Sigmoid colon (tissue), 7 donors: ENCODE data around the gene CRTC1. TPM values are rescaled to one million over a fixed set of nuclear protein-coding genes. Genes with fewer than 3 reads are reported as not detected.
A peak's percentile ranks its signal among the peaks of the same experiment; 100 is the strongest.

Experiments used
- DNase-seq: peaks from one replicate; pipeline ENCODE4 v3.0.0-alpha.2; 2019
- H3K27ac ChIP-seq, 4 donors: fragments of 200-600 bp; sonication (generic); one replicate each; pipeline ENCODE4 v1.5.1; 2016 to 2019; ENCODE audit warnings: mild to moderate bottlenecking in 1 of 4
- H3K27me3 ChIP-seq, 3 donors: fragments of 200-600 bp; sonication (generic); one replicate each; pipeline ENCODE4 v1.5.1; 2019; ENCODE audit warnings: mild to moderate bottlenecking in 1 of 3
- H3K36me3 ChIP-seq, 4 donors: fragments of 200-600 bp; sonication (generic); one replicate each; pipeline ENCODE4 v1.5.1; 2016 to 2019
- H3K4me1 ChIP-seq, 4 donors: fragments of 200-600 bp; sonication (generic); one replicate each; pipeline ENCODE4 v1.5.1; 2017 to 2019
- H3K4me3 ChIP-seq, 4 donors: fragments of 200-600 bp; sonication (generic); one replicate each; pipeline ENCODE4 v1.5.1; 2017 to 2019; ENCODE audit warnings: mild to moderate bottlenecking in 2 of 4, moderate library complexity in 1 of 4
- H3K9me3 ChIP-seq, 4 donors: fragments of 200-600 bp in 3 of 4; sonication (generic) in 3 of 4; one replicate each; pipeline versions ENCODE4 v1.5.1 to v1.6.1; 2013 to 2019
- EP300 ChIP-seq, 4 donors: sonication (generic); formaldehyde crosslinking; IDR thresholded peaks; one replicate each; pipeline ENCODE4 v1.6.1; 2017; ENCODE audit warnings: antibody characterized with exemption in 4 of 4
- POLR2A ChIP-seq, 2 donors: fragments of 450-650 bp; IDR thresholded peaks; one replicate each; pipeline ENCODE4 v1.6.1; 2016; ENCODE audit warnings: antibody characterized with exemption in 2 of 2, mild to moderate bottlenecking in 2 of 2, moderate library complexity in 2 of 2
- POLR2AphosphoS5 ChIP-seq, 4 donors: sonication (generic); formaldehyde crosslinking; IDR thresholded peaks; one replicate each; pipeline ENCODE4 v1.6.1; 2017; ENCODE audit warnings: antibody characterized with exemption in 4 of 4
- WGBS, 2 donors: extraction: QIAGEN DNeasy Blood & Tissue Kit; methylation state at CpG; one replicate each; pipeline ENCODE4 v1.1.7; 2013; 5-methylcytosine and 5-hydroxymethylcytosine counted together
- intact Hi-C: fragments of 100-400 bp; cut with DNase I; formaldehyde crosslinking; loops from one replicate; pipeline ENCODE4 v1.15.1; 2023
- polyA plus RNA-seq, 3 donors: library from polyadenylated mRNA; stranded (reverse); fragments of 200-250 nt; gene quantifications; one replicate each; pipeline ENCODE4 v1.2.3, GENCODE V29; 2013
- total RNA-seq, 4 donors: library from RNA; depleted of rRNA; stranded (reverse); fragments of >200 nt; gene quantifications; one replicate each; pipeline ENCODE4 v1.1.0, GENCODE V29; 2016
- TF ChIP-seq, protein P1 (sequence below), 4 experiments: fragments of 450-650 bp in 3 of 4; fragments of 200-600 bp in 1 of 4; IDR thresholded peaks; one replicate each; pipeline ENCODE4 v1.5.1; 2016 to 2019; ENCODE audit warnings: antibody characterized with exemption in 4 of 4, mild to moderate bottlenecking in 3 of 4, moderate library complexity in 2 of 4
- donor health status: healthy with polysubstance abuse.
- donor health status: Bipolar disorder and iron deficiency.
- donor health status: healthy.

Gene CRTC1
- total and polyA plus RNA-seq, 7 donors: 2.5 to 8.9 (median 3.6) TPM

DNA sequence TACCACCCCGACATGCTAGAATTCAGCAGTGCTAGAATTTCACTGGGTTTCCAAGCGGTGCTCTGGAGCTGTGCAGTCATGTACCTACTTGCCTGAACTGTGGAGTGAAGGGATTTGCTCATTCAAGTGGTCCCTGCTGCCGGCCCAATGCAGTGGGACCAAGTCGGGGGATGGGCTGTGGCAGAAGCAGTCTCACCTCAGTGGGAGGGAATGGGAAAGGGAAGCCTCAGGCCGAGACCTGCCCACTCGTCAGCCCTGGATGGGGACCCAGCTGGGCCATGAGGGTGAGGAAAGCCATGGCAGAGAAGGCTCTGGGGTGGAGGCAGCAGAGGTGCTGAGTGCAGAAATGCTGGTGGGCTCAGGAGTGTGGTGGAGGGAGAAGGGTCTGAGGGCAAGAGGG, 31.7 kb upstream of the CRTC1 start:
- H3K4me3 ChIP-seq: no peak overlapping the region
- H3K36me3 ChIP-seq: no peaks in the 10 kb centered on the region
- H3K27ac ChIP-seq: peak overlapping the region; percentile 81 to 89 (median 86)
- intact Hi-C loops: loop anchor here (10.0 kb wide), 1 partner anchor 187 kb away; no protein-coding TSS in a partner anchor
- WGBS, 2 donors: 92 to 93% methylated on average over 6 of the region's 6 CpGs
- TF ChIP-seq POLR2AphosphoS5 (IDR thresholded peaks at IDR 0.05) (no peak), POLR2A (IDR thresholded peaks at IDR 0.05) (no peak), EP300 (IDR thresholded peaks at IDR 0.05) (no peak)
- TF ChIP-seq, protein P1, sequence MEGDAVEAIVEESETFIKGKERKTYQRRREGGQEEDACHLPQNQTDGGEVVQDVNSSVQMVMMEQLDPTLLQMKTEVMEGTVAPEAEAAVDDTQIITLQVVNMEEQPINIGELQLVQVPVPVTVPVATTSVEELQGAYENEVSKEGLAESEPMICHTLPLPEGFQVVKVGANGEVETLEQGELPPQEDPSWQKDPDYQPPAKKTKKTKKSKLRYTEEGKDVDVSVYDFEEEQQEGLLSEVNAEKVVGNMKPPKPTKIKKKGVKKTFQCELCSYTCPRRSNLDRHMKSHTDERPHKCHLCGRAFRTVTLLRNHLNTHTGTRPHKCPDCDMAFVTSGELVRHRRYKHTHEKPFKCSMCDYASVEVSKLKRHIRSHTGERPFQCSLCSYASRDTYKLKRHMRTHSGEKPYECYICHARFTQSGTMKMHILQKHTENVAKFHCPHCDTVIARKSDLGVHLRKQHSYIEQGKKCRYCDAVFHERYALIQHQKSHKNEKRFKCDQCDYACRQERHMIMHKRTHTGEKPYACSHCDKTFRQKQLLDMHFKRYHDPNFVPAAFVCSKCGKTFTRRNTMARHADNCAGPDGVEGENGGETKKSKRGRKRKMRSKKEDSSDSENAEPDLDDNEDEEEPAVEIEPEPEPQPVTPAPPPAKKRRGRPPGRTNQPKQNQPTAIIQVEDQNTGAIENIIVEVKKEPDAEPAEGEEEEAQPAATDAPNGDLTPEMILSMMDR (IDR thresholded peaks at IDR 0.05): no peak
- peaks cover 0 to 43% (median 40%) of the 10 kb centered on the region in 4 donors for H3K4me1 ChIP-seq
- H3K27me3 ChIP-seq: no peaks in the 10 kb centered on the region
- DNase-seq: no peak
- H3K9me3 ChIP-seq: no peaks in the 10 kb centered on the region

DNA sequence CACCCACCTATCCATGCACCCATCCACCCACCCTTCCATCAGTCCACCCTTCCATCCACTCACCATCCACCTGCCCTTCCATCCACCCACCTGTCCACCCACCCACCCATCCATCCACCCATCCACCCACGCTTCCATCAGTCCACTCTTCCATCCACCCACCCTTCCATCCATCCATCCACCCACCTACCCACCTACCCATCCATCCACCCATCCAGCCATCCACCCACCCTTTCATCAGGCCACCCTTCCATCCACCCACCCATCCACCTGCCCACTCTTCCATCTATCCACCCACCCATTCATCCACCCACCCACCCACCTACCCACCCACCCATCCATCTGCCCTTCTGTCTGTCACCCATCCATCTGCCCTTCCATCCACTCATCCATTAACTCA, 29.6 kb upstream of the CRTC1 start:
- 92 to 96% methylated on average over 1 of the region's 1 CpG for WGBS, 2 donors
- no peak for DNase-seq
- Histone ChIP-seq H3K27ac (no peak overlapping the region), H3K27me3 (no peaks in the 10 kb centered on the region), H3K4me1 (peaks cover 0 to 52% (median 44%) of the 10 kb centered on the region in 4 donors), H3K4me3 (no peak overlapping the region), H3K36me3 (no peaks in the 10 kb centered on the region), H3K9me3 (no peaks in the 10 kb centered on the region)
- TF ChIP-seq POLR2A (IDR thresholded peaks at IDR 0.05) (no peak), POLR2AphosphoS5 (IDR thresholded peaks at IDR 0.05) (no peak), EP300 (IDR thresholded peaks at IDR 0.05) (no peak)
- TF ChIP-seq, protein P1 (IDR thresholded peaks at IDR 0.05): no peak
- intact Hi-C loops: loop anchor here (10.0 kb wide), 1 partner anchor 189 kb away; no protein-coding TSS in a partner anchor

DNA sequence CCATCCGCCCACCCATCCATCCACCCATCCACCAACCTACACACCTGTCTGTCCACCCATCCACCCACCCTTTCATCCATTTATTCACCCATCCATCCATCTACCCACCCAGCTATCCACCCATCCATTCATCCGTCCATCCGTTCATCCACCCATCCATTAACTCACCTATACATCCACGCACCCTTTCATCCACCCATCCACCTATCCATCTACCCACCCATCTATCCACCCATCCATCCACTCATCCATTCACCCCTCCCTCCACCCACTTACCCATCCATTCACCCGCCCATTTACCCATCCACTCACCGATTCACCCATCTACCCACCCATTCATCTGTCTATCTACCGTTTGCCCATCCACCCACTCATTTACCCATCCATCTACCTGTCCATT, 29.0 kb upstream of the CRTC1 start:
- Histone ChIP-seq H3K27me3 (no peaks in the 10 kb centered on the region), H3K9me3 (no peaks in the 10 kb centered on the region), H3K4me1 (peaks cover 0 to 51% (median 42%) of the 10 kb centered on the region in 4 donors), H3K27ac (no peak overlapping the region), H3K4me3 (no peak overlapping the region), H3K36me3 (no peaks in the 10 kb centered on the region)
- intact Hi-C loops: loop anchor here (10.0 kb wide), 1 partner anchor 190 kb away; no protein-coding TSS in a partner anchor
- 95 to 97% methylated on average over 7 of the region's 7 CpGs for WGBS, 2 donors
- DNase-seq: no peak
- no peak for TF ChIP-seq POLR2AphosphoS5 (IDR thresholded peaks at IDR 0.05)
- no peak for TF ChIP-seq POLR2A (IDR thresholded peaks at IDR 0.05)
- no peak for TF ChIP-seq EP300 (IDR thresholded peaks at IDR 0.05)
- TF ChIP-seq, protein P1 (IDR thresholded peaks at IDR 0.05): no peak

DNA sequence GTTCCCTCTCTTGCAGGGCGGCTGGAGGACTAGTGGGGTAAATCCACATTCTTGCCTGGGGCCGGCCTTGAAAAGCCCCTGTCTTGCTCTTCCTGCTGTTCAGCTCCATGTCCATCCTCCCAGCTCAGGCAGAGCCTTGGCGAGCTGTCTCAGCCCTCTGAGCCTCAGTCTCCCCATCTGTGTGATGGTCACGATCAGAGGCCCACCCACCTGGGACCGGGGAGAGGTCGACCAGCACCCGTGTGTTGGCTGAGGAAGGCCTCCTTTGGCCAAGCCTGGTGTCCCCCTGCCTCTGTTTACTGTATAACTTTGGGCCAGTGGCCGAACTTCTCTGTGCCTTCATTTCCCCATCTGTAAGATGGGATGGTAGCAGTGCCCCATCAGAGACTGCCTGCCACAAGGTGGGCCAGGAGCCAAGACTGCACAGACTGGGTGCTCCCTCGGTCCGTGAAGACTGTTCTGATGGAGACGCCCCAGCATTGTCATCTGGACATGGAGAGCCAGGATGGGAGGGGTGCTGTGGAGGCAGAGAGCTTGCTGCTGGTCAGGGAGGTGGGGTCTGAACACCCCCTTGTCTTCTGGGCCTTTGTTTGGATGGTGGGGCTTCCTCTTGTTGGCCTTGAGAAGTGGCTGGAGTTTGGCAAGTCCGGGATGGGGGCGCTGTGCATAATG, 28.2 kb upstream of the CRTC1 start:
- 96 to 97% methylated on average over 13 of the region's 13 CpGs for WGBS, 2 donors
- TF ChIP-seq POLR2AphosphoS5 (IDR thresholded peaks at IDR 0.05) (no peak), POLR2A (IDR thresholded peaks at IDR 0.05) (no peak), EP300 (IDR thresholded peaks at IDR 0.05) (no peak)
- TF ChIP-seq, protein P1 (IDR thresholded peaks at IDR 0.05): no peak
- Histone ChIP-seq H3K9me3 (no peaks in the 10 kb centered on the region), H3K4me3 (no peak overlapping the region), H3K27ac (no peak overlapping the region), H3K36me3 (no peaks in the 10 kb centered on the region), H3K4me1 (peaks cover 0 to 51% (median 41%) of the 10 kb centered on the region in 4 donors), H3K27me3 (no peaks in the 10 kb centered on the region)
- intact Hi-C loops: loop anchor here (10.0 kb wide), 1 partner anchor 191 kb away; no protein-coding TSS in a partner anchor
- DNase-seq: no peak
